Epithelial cell of esophagus (primary cell): ENCODE results near the gene AURKAIP1.

Experiments used
- DNase-seq: peaks from one replicate; pipeline ENCODE4 v3.0.0; 2010; ENCODE audit warnings: low read depth
- H3K4me3 ChIP-seq: 2 replicates; pipeline ENCODE4 v1.5.1; 2011; ENCODE audit warnings: mild to moderate bottlenecking, low read length, control low read depth
- TF ChIP-seq, protein P1 (sequence below): IDR thresholded peaks from 2 replicates; pipeline ENCODE4 v1.5.1; 2011; ENCODE audit warnings: low read depth, mild to moderate bottlenecking, low read length, control low read depth, inconsistent platforms; ENCODE audit not compliant: insufficient read depth; ENCODE audit errors: missing control alignments

AURKAIP1 gene

DNA sequence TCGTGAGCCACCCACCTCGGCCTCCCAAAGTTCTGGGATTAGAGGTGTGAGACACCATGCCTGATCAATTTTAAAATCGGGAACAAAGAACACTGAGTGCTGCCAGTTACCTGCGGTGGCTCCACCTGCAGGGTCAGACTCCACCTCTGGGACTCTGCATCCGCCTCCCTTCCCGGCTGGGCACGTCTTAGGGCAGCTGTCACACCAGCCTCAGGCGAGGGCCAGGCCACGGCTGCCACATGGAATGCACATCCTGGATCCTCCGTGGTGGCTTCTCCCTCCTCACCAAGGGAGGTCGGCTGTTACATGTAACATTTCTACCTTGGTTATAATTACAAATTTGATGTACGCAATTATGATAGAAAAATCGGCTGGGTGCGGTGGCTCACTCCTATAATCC, 10.7 kb downstream of the AURKAIP1 start:
- no peak overlapping the region for H3K4me3 ChIP-seq
- TF ChIP-seq, protein P1, sequence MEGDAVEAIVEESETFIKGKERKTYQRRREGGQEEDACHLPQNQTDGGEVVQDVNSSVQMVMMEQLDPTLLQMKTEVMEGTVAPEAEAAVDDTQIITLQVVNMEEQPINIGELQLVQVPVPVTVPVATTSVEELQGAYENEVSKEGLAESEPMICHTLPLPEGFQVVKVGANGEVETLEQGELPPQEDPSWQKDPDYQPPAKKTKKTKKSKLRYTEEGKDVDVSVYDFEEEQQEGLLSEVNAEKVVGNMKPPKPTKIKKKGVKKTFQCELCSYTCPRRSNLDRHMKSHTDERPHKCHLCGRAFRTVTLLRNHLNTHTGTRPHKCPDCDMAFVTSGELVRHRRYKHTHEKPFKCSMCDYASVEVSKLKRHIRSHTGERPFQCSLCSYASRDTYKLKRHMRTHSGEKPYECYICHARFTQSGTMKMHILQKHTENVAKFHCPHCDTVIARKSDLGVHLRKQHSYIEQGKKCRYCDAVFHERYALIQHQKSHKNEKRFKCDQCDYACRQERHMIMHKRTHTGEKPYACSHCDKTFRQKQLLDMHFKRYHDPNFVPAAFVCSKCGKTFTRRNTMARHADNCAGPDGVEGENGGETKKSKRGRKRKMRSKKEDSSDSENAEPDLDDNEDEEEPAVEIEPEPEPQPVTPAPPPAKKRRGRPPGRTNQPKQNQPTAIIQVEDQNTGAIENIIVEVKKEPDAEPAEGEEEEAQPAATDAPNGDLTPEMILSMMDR: no peak
- DNase-seq: peak; percentile 54

DNA sequence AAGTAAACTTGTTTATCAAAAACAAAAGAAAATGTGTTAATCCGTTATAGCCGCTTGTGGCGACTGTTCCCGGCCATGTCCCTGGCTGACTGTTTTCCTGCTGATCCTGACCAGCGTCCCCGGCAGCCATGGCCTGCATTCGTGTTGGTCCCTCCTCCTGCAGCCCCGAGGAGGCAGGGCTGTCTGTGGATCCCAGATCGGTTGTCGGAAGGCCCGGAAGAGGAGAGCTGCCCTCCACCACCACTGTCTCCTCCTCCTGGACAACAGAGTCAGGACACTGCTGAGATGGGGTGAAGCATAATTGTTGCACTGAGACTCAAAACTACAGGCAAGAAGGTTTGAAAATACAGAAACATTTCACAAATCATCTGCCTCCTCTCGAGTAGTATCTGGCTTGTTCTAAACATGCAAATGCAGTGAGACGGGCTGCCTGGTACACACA, 13.0 kb downstream of the AURKAIP1 start:
- DNase-seq: no peak
- no peak overlapping the region for H3K4me3 ChIP-seq
- TF ChIP-seq, protein P1: no peak

GRCh38 chr1:1361233-1361981, 13.6 kb downstream of the AURKAIP1 start:
- DNase-seq: no peak
- H3K4me3 ChIP-seq: no peak overlapping the region
- TF ChIP-seq, protein P1: no peak

DNA sequence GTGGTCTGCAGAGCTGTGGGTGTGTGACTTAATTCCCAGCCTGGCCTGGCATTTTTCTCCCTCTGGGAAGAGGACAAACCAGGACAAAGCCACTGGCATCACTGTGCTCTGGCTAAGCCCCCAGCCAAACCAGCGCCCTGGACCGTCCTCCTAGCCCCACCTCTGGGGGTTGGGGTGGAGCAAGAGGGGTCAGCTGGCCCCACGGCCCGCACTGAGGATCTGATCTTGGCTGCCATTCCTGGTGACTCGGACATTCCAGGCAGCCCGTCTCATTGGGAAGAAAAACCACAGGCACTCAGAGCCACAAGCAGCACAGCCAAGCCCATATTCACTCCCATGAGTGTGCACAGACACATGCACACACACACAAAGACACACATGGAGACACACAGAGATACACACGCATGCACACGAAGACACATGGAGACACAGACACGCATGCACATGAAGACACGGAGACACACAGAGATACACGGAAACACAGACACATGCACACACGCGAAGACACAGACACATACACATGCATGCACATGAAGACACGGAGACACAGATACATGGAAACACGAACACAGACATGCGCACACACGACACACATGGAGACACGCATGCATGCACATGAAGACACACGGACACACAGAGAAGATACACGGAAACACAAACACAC, 14.4 kb downstream of the AURKAIP1 start:
- H3K4me3 ChIP-seq: no peak overlapping the region
- TF ChIP-seq, protein P1: no peak
- DNase-seq: peak; percentile 69

- no peak for DNase-seq
- H3K4me3 ChIP-seq: no peak overlapping the region
- TF ChIP-seq, protein P1: no peak
Measured at GRCh38 chr1:1359664-1360468, 15.1 kb downstream of the AURKAIP1 start.

GRCh38 chr1:1359308-1359663, 15.7 kb downstream of the AURKAIP1 start:
- DNase-seq: no peak
- no peak overlapping the region for H3K4me3 ChIP-seq
- TF ChIP-seq, protein P1: no peak
